CD4-positive, alpha-beta T cell treated with Interleukin-15 for 1 hour (primary cell): ENCODE results near the gene ALG5.

ENCODE experiments used
- DNase-seq: peaks from one replicate; pipeline ENCODE4 v3.0.0-alpha.2; 2020

ALG5 gene

GRCh38 chr13:36975172-36975571 is 24.0 kb downstream of the ALG5 start:
- no peak for DNase-seq

GRCh38 chr13:36973621-36974295 is 25.4 kb downstream of the ALG5 start:
- DNase-seq = no peak

- no peak for DNase-seq
These were observed 26.1 kb downstream of the ALG5 start for GRCh38 chr13:36973009-36973408.

GRCh38 chr13:36966404-36966803 is 32.7 kb downstream of the ALG5 start:
- DNase-seq = no peak

- no peak for DNase-seq
These were observed 33.4 kb downstream of the ALG5 start for GRCh38 chr13:36965767-36966166.

GRCh38 chr13:36959456-36960116 is 39.6 kb downstream of the ALG5 start:
- DNase-seq = no peak

GRCh38 chr13:36954542-36954941 is 44.6 kb downstream of the ALG5 start:
- DNase-seq = no peak

GRCh38 chr13:36950920-36951319 is 48.2 kb downstream of the ALG5 start:
- no peak for DNase-seq

- DNase-seq = no peak
These were observed 48.8 kb downstream of the ALG5 start for GRCh38 chr13:36950330-36950729.

GRCh38 chr13:36945078-36945477 is 54.1 kb downstream of the ALG5 start:
- DNase-seq = no peak

GRCh38 chr13:36925603-36926002 is 73.5 kb downstream of the ALG5 start:
- no peak for DNase-seq

GRCh38 chr13:36924001-36924400 is 75.1 kb downstream of the ALG5 start:
- DNase-seq = no peak

- no peak for DNase-seq
These were observed 77.4 kb downstream of the ALG5 start for GRCh38 chr13:36921631-36922301.

- DNase-seq = no peak
These were observed 78.4 kb downstream of the ALG5 start for GRCh38 chr13:36920616-36921185.

- no peak for DNase-seq
These were observed 79.1 kb downstream of the ALG5 start, which contains the start of gene SMAD9 for GRCh38 chr13:36919833-36920615. TSS of gene SMAD9 (minus strand) at chr13:36920238. CDS start at chr13:36879689, 40,549 bp downstream.

GRCh38 chr13:36919171-36919832 is 79.8 kb downstream of the ALG5 start:
- DNase-seq = no peak

- no peak for DNase-seq
These were observed 80.7 kb downstream of the ALG5 start for GRCh38 chr13:36918246-36919131.

- no peak for DNase-seq
These were observed 81.8 kb downstream of the ALG5 start for GRCh38 chr13:36917311-36917710.

- DNase-seq = no peak
These were observed 83.1 kb downstream of the ALG5 start for GRCh38 chr13:36915896-36916640.

GRCh38 chr13:36915106-36915505 is 84.0 kb downstream of the ALG5 start:
- DNase-seq = no peak

- DNase-seq = no peak
These were observed 84.5 kb downstream of the ALG5 start for GRCh38 chr13:36914648-36915047.
